Measurements from ENCODE around the gene GSDME. TPM values are rescaled to one million over a fixed set of nuclear protein-coding genes. Genes with fewer than 3 reads are reported as not detected.

The GSDME gene
- total and polyA plus RNA-seq, 4 donors = 12.0 to 53.6 (median 34.2) TPM

GRCh38 chr7:24762771-24763170 lies 5.5 kb upstream of the GSDME start:
- H3K4me3 ChIP-seq (ENCODE audit: low read depth, low read length) = no peak overlapping the region
- 98% methylated on average over 4 of the region's 7 CpGs for WGBS (ENCODE audit: insufficient coverage)
- H3K36me3 ChIP-seq (ENCODE audit: control insufficient read depth, insufficient read depth, low read length) = no peaks in the 10 kb centered on the region
- H3K27ac ChIP-seq (ENCODE audit: low read depth, low read length) = no peak overlapping the region
- DNase-seq (ENCODE audit: low read depth in 4 of 6, low spot score in 6 of 6) = peak in 1 of 6 donors; percentile 40
- H3K27me3 ChIP-seq (ENCODE audit: control insufficient read depth, insufficient read depth, low read length) = no peaks in the 10 kb centered on the region
- peaks cover 8% of the 10 kb centered on the region for H3K4me1 ChIP-seq (ENCODE audit: control insufficient read depth, insufficient read depth, low read length)
- no peaks in the 10 kb centered on the region for H3K9me3 ChIP-seq (ENCODE audit: control insufficient read depth, insufficient read depth, low read length)

GRCh38 chr7:24760968-24761367 lies 3.7 kb upstream of the GSDME start:
- Histone ChIP-seq H3K9me3 (ENCODE audit: control insufficient read depth, insufficient read depth, low read length) (no peaks in the 10 kb centered on the region), H3K4me3 (ENCODE audit: low read depth, low read length) (no peak overlapping the region), H3K4me1 (ENCODE audit: control insufficient read depth, insufficient read depth, low read length) (peaks cover 19% of the 10 kb centered on the region), H3K27me3 (ENCODE audit: control insufficient read depth, insufficient read depth, low read length) (no peaks in the 10 kb centered on the region), H3K36me3 (ENCODE audit: control insufficient read depth, insufficient read depth, low read length) (no peaks in the 10 kb centered on the region), H3K27ac (ENCODE audit: low read depth, low read length) (no peak overlapping the region)
- DNase-seq (ENCODE audit: low read depth in 4 of 6, low spot score in 6 of 6) = no peak
- WGBS (ENCODE audit: insufficient coverage) = 100% methylated on average over 1 of the region's 1 CpG

DNA sequence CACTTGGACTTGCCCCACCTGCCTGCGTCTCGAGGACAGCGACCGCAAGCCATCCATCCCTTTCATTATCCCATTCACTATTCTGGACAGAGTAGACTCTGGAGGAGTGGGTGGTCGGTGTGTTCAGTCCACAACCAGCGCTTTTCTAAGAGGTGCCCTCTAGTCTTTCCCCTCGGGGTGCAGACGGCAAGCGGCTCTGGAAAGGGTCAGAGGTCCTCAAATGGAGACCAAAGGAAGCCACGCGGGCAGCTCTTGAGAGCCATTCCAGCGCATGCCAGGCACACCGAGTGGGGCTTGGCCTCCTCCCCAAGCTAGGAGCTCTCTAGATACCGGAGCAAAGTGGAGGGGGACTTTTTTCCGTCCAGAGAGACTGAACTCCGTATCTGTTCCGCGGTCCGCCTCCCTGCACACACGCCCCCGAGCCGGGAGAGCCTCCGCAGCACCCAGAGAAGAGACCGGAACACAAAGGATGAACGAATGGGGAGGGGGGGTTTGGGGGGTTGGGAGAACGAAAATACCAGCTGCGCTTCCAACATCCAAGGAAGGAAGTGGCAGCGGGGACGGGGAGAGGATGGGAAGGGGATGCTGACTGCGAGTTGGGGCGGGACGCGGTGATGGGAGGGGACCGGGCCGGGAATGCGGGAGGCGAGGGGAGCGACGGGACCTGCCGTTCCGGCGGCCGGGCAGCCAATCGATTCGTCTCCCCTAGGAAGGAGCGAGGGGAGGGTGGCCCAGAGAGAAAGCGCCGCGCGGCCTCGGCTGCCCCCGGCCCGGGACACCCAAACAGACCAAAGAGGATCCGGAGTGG lies 515 bp downstream of the GSDME start:
- no peaks in the 10 kb centered on the region for H3K36me3 ChIP-seq (ENCODE audit: control insufficient read depth, insufficient read depth, low read length)
- peak overlapping the region; percentile 76 for H3K27ac ChIP-seq (ENCODE audit: low read depth, low read length)
- H3K27me3 ChIP-seq (ENCODE audit: control insufficient read depth, insufficient read depth, low read length) = no peaks in the 10 kb centered on the region
- DNase-seq (ENCODE audit: low read depth in 4 of 6, low spot score in 6 of 6) = peak; percentile 35 to 90 (median 44)
- WGBS (ENCODE audit: insufficient coverage) = under 1% methylated on average over 50 of the region's 54 CpGs
- peak overlapping the region; percentile 67 for H3K4me3 ChIP-seq (ENCODE audit: low read depth, low read length)
- peaks cover 30% of the 10 kb centered on the region for H3K4me1 ChIP-seq (ENCODE audit: control insufficient read depth, insufficient read depth, low read length)
- no peaks in the 10 kb centered on the region for H3K9me3 ChIP-seq (ENCODE audit: control insufficient read depth, insufficient read depth, low read length)

DNA sequence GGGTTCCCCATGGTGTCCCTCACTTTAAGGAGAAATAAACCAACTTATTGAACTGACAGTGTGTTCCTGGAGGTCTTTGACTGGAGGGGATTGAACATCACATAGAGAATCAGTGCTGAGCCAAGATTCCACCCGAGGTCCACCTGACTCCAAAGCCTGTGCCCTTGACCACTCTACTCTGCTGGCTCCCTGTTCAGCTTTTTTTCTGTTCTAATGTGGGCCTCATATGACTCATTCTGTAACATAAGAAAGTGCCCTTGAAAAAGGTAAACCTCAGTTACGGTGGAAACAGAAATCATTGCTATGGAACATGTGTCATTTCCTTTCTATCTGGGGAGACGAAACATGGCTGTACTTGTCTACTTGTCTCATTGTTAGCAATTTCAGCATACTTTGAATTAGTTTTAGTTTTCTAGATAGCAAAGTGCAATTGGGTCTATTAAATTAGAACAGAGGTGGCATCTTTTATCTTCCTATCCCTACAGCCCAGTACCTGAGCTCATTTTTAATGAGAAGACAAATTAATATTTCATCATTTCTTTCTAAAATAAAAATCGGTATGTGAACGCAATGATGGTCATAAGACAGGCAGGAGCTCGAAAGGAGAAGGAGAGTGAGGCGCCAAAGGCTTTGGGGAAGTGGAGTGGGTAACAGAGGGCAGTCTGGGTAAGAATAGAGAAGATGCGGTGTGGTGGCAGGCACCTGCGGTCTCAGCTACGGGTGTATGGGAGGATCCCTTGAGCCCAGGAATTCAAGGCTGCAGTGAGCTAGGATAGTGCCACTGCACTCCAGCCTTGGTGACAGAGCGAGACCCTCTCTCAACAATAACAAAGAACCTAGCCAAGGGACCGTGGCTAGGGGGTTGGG lies 1.5 kb downstream of the GSDME start:
- Histone ChIP-seq H3K4me3 (ENCODE audit: low read depth, low read length) (no peak overlapping the region), H3K9me3 (ENCODE audit: control insufficient read depth, insufficient read depth, low read length) (no peaks in the 10 kb centered on the region), H3K27me3 (ENCODE audit: control insufficient read depth, insufficient read depth, low read length) (no peaks in the 10 kb centered on the region), H3K27ac (ENCODE audit: low read depth, low read length) (peak overlapping the region; percentile 76), H3K4me1 (ENCODE audit: control insufficient read depth, insufficient read depth, low read length) (peaks cover 30% of the 10 kb centered on the region), H3K36me3 (ENCODE audit: control insufficient read depth, insufficient read depth, low read length) (no peaks in the 10 kb centered on the region)
- WGBS (ENCODE audit: insufficient coverage) = 100% methylated on average over 2 of the region's 12 CpGs
- no peak for DNase-seq (ENCODE audit: low read depth in 4 of 6, low spot score in 6 of 6)

- no peak overlapping the region for H3K4me3 ChIP-seq (ENCODE audit: low read depth, low read length)
- H3K27ac ChIP-seq (ENCODE audit: low read depth, low read length) = no peak overlapping the region
- DNase-seq (ENCODE audit: low read depth in 4 of 6, low spot score in 6 of 6) = no peak
- H3K9me3 ChIP-seq (ENCODE audit: control insufficient read depth, insufficient read depth, low read length) = no peaks in the 10 kb centered on the region
- H3K27me3 ChIP-seq (ENCODE audit: control insufficient read depth, insufficient read depth, low read length) = no peaks in the 10 kb centered on the region
- H3K4me1 ChIP-seq (ENCODE audit: control insufficient read depth, insufficient read depth, low read length) = peaks cover 30% of the 10 kb centered on the region
- no peaks in the 10 kb centered on the region for H3K36me3 ChIP-seq (ENCODE audit: control insufficient read depth, insufficient read depth, low read length)
- 60% methylated on average over 3 of the region's 3 CpGs for WGBS (ENCODE audit: insufficient coverage)
Measured at GRCh38 chr7:24754906-24755506, 2.3 kb downstream of the GSDME start.

DNA sequence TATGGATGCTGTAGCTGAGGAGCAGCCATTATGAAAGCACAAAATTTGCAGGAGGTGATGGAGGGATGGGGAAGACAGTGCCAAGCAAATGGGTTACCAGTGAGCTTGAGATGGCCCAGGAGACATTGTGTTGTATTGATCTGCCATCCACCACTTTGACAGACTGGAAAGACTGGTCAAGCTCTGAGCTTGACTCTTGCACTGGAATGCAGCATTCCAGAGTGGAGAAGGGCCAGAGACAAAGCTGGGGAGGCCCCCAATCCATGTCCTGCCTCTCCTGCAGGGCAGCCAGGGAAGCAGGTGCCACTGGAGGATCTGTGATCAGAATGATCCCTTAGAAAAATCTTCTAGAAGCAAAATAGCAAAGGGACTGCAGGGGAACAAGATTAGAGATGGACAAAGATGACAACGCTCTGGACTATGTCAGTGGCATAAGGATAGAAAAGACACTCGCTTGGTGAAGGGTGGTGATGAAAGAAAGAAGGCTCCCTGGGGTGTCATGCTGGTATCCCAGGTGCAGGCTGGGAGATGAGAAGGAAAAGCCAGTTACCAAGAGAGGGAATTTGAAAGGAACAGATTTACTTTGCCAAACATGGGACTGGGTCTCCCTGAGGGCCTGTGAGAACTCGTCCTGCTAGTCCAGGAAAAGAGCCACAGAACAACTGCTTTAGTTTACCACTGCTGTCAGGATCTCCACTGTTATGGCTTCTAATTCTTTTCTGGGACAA lies 5.0 kb downstream of the GSDME start:
- Histone ChIP-seq H3K9me3 (ENCODE audit: control insufficient read depth, insufficient read depth, low read length) (no peaks in the 10 kb centered on the region), H3K27ac (ENCODE audit: low read depth, low read length) (no peak overlapping the region), H3K4me3 (ENCODE audit: low read depth, low read length) (no peak overlapping the region), H3K27me3 (ENCODE audit: control insufficient read depth, insufficient read depth, low read length) (no peaks in the 10 kb centered on the region), H3K36me3 (ENCODE audit: control insufficient read depth, insufficient read depth, low read length) (no peaks in the 10 kb centered on the region), H3K4me1 (ENCODE audit: control insufficient read depth, insufficient read depth, low read length) (peaks cover 18% of the 10 kb centered on the region)
- WGBS (ENCODE audit: insufficient coverage) = 55% methylated on average over 3 of the region's 3 CpGs
- no peak for DNase-seq (ENCODE audit: low read depth in 4 of 6, low spot score in 6 of 6)

DNA sequence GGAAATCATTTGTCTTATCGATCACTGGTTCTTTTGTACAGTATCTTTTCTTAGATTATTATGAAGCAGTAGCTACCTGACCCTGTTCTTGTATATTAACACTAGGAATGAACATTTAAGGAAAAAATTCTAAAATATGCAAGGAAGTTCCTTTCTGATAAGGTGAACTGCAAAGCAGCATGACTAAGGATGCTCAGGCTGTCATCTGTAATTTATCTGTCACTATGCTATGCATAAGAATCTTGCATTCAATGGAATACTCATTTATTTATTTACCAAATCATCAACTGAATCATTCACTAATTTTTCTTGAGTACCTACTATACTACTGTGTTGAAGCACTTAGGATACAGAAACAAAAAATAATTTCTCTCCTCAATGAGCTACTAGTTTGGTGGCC lies 5.8 kb downstream of the GSDME start:
- no peak overlapping the region for H3K27ac ChIP-seq (ENCODE audit: low read depth, low read length)
- DNase-seq (ENCODE audit: low read depth in 4 of 6, low spot score in 6 of 6) = no peak
- H3K27me3 ChIP-seq (ENCODE audit: control insufficient read depth, insufficient read depth, low read length) = no peaks in the 10 kb centered on the region
- no CpG with 5 or more reads among the region's 1 CpG for WGBS (ENCODE audit: insufficient coverage)
- H3K36me3 ChIP-seq (ENCODE audit: control insufficient read depth, insufficient read depth, low read length) = no peaks in the 10 kb centered on the region
- H3K9me3 ChIP-seq (ENCODE audit: control insufficient read depth, insufficient read depth, low read length) = no peaks in the 10 kb centered on the region
- peaks cover 16% of the 10 kb centered on the region for H3K4me1 ChIP-seq (ENCODE audit: control insufficient read depth, insufficient read depth, low read length)
- H3K4me3 ChIP-seq (ENCODE audit: low read depth, low read length) = no peak overlapping the region

DNA sequence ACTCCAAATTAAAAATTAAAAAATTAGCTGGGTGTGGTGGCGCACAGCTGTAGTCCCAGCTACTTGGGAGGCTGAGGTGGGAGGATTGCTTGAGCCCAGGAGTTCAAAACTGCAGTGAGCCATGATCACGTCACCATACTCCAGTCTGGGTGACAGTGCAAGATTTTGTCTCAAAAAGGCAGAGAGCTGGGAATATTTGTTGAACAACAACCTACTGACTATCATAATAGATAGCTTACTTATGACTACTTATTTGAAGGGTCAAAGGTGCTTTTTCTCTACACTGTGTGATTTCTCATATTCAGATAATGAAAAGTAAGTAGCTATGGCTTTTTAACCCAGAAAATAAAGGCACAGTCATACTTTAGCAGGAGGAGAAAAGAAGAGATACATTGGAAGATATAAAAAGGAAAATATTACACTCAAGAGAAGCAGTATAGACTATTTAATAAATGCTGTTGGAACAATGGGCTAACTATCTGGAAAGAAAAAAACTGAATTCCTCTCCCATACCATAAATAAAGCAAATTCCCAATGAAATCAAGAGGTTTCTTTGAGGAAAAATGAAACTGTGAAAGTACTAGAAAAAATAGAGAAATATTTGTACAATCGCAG lies 6.7 kb downstream of the GSDME start:
- 89% methylated on average over 1 of the region's 3 CpGs for WGBS (ENCODE audit: insufficient coverage)
- H3K36me3 ChIP-seq (ENCODE audit: control insufficient read depth, insufficient read depth, low read length) = no peaks in the 10 kb centered on the region
- DNase-seq (ENCODE audit: low read depth in 4 of 6, low spot score in 6 of 6) = no peak
- H3K4me3 ChIP-seq (ENCODE audit: low read depth, low read length) = no peak overlapping the region
- no peaks in the 10 kb centered on the region for H3K9me3 ChIP-seq (ENCODE audit: control insufficient read depth, insufficient read depth, low read length)
- H3K27me3 ChIP-seq (ENCODE audit: control insufficient read depth, insufficient read depth, low read length) = no peaks in the 10 kb centered on the region
- H3K27ac ChIP-seq (ENCODE audit: low read depth, low read length) = no peak overlapping the region
- H3K4me1 ChIP-seq (ENCODE audit: control insufficient read depth, insufficient read depth, low read length) = peaks cover 10% of the 10 kb centered on the region

GRCh38 chr7:24748521-24748920 lies 8.7 kb downstream of the GSDME start:
- H3K9me3 ChIP-seq (ENCODE audit: control insufficient read depth, insufficient read depth, low read length) = no peaks in the 10 kb centered on the region
- H3K27ac ChIP-seq (ENCODE audit: low read depth, low read length) = no peak overlapping the region
- no peak for DNase-seq (ENCODE audit: low read depth in 4 of 6, low spot score in 6 of 6)
- H3K4me3 ChIP-seq (ENCODE audit: low read depth, low read length) = no peak overlapping the region
- WGBS (ENCODE audit: insufficient coverage) = no CpG with 5 or more reads among the region's 2 CpGs
- peaks cover 7% of the 10 kb centered on the region for H3K4me1 ChIP-seq (ENCODE audit: control insufficient read depth, insufficient read depth, low read length)
- no peaks in the 10 kb centered on the region for H3K27me3 ChIP-seq (ENCODE audit: control insufficient read depth, insufficient read depth, low read length)
- peaks cover under 1% of the 10 kb centered on the region for H3K36me3 ChIP-seq (ENCODE audit: control insufficient read depth, insufficient read depth, low read length)

Measured in spinal cord (tissue), 10 donors.